22Rv1 (cell line): ENCODE measurements around the gene SLC39A1.

Source experiments
- H3K27ac ChIP-seq: fragments of 450-650 bp; 2 replicates; pipeline ENCODE4 v1.5.1; 2017
- ZFX ChIP-seq: fragments of 450-650 bp; IDR thresholded peaks from 2 replicates; pipeline ENCODE4 v1.6.1; 2017; ENCODE audit warnings: antibody characterized with exemption, borderline replicate concordance
- TF ChIP-seq, protein P1 (sequence below): fragments of 450-650 bp; IDR thresholded peaks from 2 replicates; pipeline ENCODE4 v1.5.1; 2017; ENCODE audit warnings: mild to moderate bottlenecking

The SLC39A1 gene

GRCh38 chr1:153984123-153984894 is 21.0 kb upstream of the SLC39A1 start:
- TF ChIP-seq, protein P1, sequence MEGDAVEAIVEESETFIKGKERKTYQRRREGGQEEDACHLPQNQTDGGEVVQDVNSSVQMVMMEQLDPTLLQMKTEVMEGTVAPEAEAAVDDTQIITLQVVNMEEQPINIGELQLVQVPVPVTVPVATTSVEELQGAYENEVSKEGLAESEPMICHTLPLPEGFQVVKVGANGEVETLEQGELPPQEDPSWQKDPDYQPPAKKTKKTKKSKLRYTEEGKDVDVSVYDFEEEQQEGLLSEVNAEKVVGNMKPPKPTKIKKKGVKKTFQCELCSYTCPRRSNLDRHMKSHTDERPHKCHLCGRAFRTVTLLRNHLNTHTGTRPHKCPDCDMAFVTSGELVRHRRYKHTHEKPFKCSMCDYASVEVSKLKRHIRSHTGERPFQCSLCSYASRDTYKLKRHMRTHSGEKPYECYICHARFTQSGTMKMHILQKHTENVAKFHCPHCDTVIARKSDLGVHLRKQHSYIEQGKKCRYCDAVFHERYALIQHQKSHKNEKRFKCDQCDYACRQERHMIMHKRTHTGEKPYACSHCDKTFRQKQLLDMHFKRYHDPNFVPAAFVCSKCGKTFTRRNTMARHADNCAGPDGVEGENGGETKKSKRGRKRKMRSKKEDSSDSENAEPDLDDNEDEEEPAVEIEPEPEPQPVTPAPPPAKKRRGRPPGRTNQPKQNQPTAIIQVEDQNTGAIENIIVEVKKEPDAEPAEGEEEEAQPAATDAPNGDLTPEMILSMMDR = no peak
- no peak for TF ChIP-seq ZFX
- H3K27ac ChIP-seq = no peak overlapping the region

DNA sequence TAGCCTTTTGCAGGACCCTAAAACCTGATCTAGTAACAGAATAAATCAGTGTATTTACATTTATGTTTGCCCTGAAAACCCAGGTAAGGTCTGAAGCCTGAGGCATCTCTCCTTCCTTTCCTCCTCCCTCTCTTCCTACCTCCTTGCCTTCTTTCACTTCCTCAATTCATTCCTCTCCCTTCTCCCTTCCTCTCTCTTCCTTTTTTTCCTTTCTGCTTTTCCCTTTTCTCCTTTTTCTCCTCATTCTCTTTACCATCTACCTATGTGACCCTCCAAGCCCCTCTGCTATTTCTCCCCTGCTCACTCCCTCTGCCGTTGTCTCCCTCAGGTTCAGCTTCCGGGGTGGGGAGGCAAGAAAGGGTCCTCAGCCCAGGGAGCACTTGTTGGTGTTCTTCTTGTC is 18.4 kb upstream of the SLC39A1 start:
- 0 out of 2 replicates have a peak overlapping the region, but pooled peaks have one; percentile 2 for H3K27ac ChIP-seq

DNA sequence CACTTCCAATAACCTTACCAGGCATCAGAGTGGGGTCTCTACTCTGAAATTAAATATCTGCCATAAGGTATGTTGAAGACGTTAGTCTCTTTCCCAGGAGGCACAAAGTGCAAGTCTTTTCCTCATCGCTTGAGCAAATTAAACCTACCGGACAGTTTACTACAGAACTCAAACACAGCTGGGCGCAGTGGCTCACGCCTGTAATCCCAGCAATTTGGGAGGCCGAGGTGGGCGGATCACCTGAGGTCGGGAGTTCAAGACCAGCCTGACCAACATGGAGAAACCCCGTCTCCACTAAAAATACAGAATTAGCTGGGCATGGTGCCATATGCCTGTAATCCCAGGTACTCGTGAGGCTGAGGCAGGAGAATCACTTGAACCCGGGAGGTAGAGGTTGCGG is 15.8 kb upstream of the SLC39A1 start:
- peak overlapping the region; percentile 100 for H3K27ac ChIP-seq

DNA sequence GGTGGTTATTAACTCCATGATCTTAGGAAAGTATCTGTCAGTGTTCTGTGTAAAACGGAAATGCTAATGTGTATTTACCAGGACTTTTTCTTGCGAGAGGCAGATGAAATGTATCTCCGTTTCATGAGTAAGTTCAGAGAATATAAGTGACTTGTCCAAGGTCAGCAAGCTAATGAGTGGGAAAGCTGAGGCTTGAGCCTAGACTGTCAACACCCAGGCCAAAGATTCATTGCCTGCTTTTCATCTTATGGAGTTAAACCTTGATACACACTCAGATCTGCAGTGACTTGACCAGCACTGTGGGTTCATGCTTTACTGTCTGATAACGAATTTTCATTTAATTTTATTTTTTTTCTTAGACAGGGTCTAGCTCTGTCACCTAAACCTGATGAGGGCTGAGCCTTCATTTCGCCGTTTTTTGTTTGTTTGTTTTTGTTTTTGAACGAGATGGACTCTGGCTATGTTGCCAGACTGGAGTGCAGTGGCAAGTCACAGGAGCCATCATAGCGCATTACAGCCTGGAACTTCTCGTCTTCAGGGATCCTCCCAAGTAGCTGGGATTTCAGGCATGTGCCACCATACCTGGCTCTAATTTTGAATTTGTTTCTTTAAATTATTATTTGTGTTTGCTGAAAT is 15.1 kb upstream of the SLC39A1 start:
- peak overlapping the region; percentile 100 for H3K27ac ChIP-seq
- TF ChIP-seq, protein P1 = no peak
- no peak for TF ChIP-seq ZFX

DNA sequence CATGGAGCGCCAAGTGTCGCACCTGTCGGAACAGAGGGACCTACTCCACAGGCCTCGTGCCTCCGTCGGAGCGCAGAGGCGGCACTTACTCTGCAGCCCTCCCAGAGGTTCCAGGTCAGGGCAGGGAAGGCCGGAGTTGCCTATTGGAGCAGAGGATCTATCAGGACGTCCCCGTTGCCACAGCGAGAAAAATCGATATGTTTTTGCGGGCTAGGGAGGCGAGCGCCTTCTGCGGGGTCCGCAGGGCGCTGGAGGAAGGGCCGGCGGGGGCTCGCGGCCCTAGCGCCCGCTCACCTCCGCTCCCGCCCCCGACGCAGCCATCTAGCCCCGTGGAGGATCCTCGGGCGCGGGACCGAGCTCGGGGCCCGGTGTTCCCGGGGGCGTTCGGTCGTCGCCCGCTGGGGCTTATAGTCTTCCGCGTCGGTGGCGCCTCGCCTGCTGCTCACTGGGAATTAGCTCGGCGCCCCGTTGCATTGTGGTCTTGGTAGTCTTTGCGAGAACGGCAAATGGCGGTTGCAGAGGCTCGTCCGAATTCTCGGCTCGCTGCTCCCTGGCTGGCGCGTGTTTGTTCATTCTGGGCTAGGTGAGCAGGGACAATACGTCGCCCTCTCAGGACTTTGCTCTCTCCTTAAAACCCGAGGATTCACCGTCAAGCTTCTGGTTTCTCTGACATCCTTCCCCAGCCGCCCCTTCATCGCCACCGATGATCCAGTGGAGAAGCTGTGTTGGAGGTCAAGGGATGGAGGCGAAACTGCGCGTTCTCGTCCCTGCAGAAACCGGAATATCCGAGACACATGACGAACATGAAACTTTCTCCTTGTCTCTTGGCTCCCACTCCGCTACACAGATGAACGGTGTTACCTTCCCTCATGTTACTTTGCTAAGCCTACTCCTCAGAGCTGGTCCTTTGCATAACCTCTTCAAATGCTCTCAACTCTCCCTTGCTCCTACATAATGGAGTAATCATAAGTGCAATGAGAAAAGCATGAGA is 14.2 kb upstream of the SLC39A1 start, which contains the start of gene JTB:
TSS of gene JTB (minus strand) at position 425 of the 991 bp plus-strand sequence. CDS start at position 3, 422 bp downstream.
- TF ChIP-seq, protein P1 = peak; percentile 15; the same call in 1 of the 2 replicates
- no peak for TF ChIP-seq ZFX
- peak within 1 kb of the TSS; percentile 100 for H3K27ac ChIP-seq

GRCh38 chr1:153976819-153977249 is 13.5 kb upstream of the SLC39A1 start:
- no peak for TF ChIP-seq ZFX
- TF ChIP-seq, protein P1 = no peak
- peak overlapping the region; percentile 100 for H3K27ac ChIP-seq

GRCh38 chr1:153973525-153973924 is 10.2 kb upstream of the SLC39A1 start:
- TF ChIP-seq, protein P1 = no peak
- no peak for TF ChIP-seq ZFX
- peak overlapping the region; percentile 100 for H3K27ac ChIP-seq

DNA sequence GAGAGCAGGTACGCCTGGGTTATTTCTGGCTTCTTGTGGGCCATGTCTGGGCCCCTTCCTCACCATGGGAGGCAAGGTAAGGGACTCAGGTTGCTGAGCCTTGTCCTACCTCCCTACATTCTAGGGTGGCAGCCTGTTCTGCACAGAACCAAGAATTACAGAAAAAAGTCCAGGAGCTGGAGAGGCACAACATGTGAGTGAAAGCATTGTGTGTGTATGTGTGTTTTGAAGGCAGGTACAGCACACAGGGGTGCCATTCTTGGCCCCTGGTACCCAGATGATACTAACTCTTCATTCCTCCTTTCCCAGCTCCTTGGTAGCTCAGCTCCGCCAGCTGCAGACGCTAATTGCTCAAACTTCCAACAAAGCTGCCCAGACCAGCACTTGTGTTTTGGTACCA is 9.7 kb upstream of the SLC39A1 start:
- peak overlapping the region; percentile 100 for H3K27ac ChIP-seq
- TF ChIP-seq ZFX = no peak
- TF ChIP-seq, protein P1 = no peak
